Tibial artery (tissue), 4 donors: Measurements from ENCODE around the gene C6orf52.

Experiments used
- DNase-seq, 2 donors: peaks; one replicate each; pipeline ENCODE4 v3.0.0-alpha.2; 2019
- H3K27ac ChIP-seq, 2 donors: fragments of 200-600 bp; sonication (generic) in 1 of 2; 1 replicate in 1 of 2; 2 replicates in 1 of 2; pipeline ENCODE4 v1.5.1; 2018 to 2019; ENCODE audit warnings: mild to moderate bottlenecking in 1 of 2
- H3K27me3 ChIP-seq, 2 donors: fragments of 200-600 bp; sonication (generic) in 1 of 2; one replicate each; pipeline versions ENCODE4 v1.5.1 to v1.6.0; 2016 to 2019
- H3K36me3 ChIP-seq, 3 donors: fragments of 200-600 bp; sonication (generic) in 2 of 3; one replicate each; pipeline ENCODE4 v1.5.1; 2016 to 2019; ENCODE audit warnings: mild to moderate bottlenecking in 2 of 3
- H3K4me1 ChIP-seq, 4 donors: fragments of 200-600 bp; sonication (generic) in 2 of 4; 1 replicate in 3 of 4; 2 replicates in 1 of 4; pipeline ENCODE4 v1.5.1; 2016 to 2019
- H3K4me3 ChIP-seq, 2 donors: fragments of 200-600 bp; sonication (generic) in 1 of 2; 1 replicate in 1 of 2; 2 replicates in 1 of 2; pipeline ENCODE4 v1.5.1; 2018 to 2019; ENCODE audit warnings: mild to moderate bottlenecking in 2 of 2
- H3K9me3 ChIP-seq, 3 donors: fragments of 200-600 bp; sonication (generic) in 1 of 3; one replicate each; pipeline ENCODE4 v1.5.1; 2016 to 2019
- intact Hi-C: fragments of 100-400 bp; cut with DNase I; formaldehyde crosslinking; loops from one replicate; pipeline ENCODE4 v1.15.0; 2023; ENCODE audit warnings: low total_unique reads
- TF ChIP-seq, protein P1 (sequence below), 2 experiments: fragments of 200-600 bp in 1 of 2; fragments of 450-650 bp in 1 of 2; IDR thresholded peaks; one replicate each; pipeline ENCODE4 v1.5.1; 2017 to 2019; ENCODE audit warnings: antibody characterized with exemption in 2 of 2, mild to moderate bottlenecking in 1 of 2, moderate library complexity in 1 of 2

The C6orf52 gene

DNA sequence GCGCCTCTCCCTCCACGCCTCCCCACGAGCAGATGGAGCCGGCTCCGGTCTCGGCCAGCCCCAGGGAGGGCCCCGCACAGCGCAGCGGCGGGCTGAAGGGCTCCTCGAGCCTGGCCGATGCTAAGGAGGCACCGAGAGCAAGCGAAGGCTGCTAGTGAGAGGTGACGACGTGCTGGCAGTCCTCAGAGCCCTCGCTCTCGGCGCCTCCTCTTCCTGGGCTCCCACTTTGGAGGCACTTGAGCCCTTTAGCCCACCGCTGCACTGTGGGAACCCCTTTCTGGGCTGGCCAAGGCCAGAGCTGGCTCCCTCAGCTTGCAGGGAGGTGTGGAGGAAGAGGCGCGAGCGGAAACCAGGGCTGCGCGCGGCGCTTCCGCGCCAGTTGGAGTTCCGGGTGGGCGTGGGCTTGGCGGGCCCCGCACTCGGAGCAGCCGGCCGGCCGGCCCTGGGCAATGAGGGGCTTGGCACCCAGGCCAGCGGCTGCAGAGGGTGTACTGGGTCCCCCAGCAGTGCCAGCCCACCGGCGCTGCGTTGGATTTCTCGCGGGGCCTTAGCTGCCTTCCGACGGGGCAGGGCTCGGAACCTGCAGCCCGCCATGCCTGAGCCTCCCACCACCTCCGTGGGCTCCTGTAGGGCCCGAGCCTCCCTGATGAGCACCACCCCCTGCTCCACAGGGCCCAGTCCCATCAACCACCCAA, 26.0 kb upstream of the C6orf52 start:
- H3K27ac ChIP-seq = peak overlapping the region; percentile 79 to 83
- H3K9me3 ChIP-seq = no peaks in the 10 kb centered on the region
- peak overlapping the region; percentile 59 to 67 for H3K4me3 ChIP-seq
- TF ChIP-seq, protein P1, sequence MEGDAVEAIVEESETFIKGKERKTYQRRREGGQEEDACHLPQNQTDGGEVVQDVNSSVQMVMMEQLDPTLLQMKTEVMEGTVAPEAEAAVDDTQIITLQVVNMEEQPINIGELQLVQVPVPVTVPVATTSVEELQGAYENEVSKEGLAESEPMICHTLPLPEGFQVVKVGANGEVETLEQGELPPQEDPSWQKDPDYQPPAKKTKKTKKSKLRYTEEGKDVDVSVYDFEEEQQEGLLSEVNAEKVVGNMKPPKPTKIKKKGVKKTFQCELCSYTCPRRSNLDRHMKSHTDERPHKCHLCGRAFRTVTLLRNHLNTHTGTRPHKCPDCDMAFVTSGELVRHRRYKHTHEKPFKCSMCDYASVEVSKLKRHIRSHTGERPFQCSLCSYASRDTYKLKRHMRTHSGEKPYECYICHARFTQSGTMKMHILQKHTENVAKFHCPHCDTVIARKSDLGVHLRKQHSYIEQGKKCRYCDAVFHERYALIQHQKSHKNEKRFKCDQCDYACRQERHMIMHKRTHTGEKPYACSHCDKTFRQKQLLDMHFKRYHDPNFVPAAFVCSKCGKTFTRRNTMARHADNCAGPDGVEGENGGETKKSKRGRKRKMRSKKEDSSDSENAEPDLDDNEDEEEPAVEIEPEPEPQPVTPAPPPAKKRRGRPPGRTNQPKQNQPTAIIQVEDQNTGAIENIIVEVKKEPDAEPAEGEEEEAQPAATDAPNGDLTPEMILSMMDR (IDR thresholded peaks at IDR 0.05) = no peak
- peaks cover 0 to 3% (median 2%) of the 10 kb centered on the region in 3 donors for H3K36me3 ChIP-seq
- DNase-seq = peak in 1 of 2 donors; percentile 70
- H3K27me3 ChIP-seq = no peaks in the 10 kb centered on the region
- intact Hi-C loops = no loop called here
- peaks cover 7 to 43% (median 25%) of the 10 kb centered on the region in 4 donors for H3K4me1 ChIP-seq

DNA sequence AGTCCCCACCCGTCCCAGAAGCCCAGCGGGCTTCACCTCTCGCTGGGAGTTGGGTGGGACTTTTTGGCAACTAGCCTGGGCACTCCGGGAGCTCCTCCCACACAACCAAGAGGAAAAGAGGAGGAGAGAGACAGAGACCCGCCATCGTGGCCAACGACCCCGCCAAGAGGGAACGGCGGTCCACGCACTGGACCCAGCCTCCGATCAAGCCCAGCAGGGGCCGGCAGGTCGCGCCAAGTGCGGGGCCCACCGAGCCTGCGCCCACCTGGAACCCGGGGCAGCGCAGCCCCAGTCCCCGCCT, 25.5 kb upstream of the C6orf52 start:
- intact Hi-C loops = no loop called here
- peak overlapping the region; percentile 79 to 83 for H3K27ac ChIP-seq
- DNase-seq = no peak
- H3K36me3 ChIP-seq = no peaks in the 10 kb centered on the region
- H3K4me1 ChIP-seq = peaks cover 7 to 40% (median 22%) of the 10 kb centered on the region in 4 donors
- TF ChIP-seq, protein P1 (IDR thresholded peaks at IDR 0.05) = no peak
- H3K4me3 ChIP-seq = peak overlapping the region; percentile 59 to 67
- H3K27me3 ChIP-seq = no peaks in the 10 kb centered on the region
- H3K9me3 ChIP-seq = no peaks in the 10 kb centered on the region

DNA sequence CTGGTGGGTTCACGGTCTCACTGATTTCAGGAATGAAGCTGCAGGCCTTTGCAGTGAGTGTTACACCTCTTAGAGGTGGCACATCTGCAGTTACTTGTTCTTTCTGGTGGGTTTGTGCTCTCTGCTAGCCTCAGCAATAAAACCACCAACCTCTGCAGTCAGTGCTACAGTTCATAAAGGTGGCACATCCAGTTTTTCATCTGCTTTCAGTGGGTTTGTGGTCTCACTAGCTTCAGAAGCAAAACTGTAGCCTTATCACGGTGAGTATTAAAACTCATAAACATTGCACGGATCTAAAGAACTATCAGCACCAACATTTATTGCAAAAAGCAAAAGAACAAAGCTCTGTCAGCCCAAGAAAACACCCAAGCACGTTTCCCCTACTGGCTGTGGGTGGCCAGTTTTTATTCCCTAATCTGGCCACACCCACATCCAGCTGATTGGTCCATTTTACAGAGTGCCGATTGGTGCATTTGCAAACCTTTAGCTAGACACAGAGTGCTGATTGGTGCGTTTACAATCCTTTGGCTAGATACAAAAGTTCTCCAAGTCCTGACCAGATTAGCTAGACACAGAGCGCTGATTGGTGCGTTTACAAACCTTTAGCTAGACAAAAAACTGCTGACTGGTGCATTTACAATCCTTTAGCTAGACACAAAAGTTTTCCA, 25.0 kb upstream of the C6orf52 start:
- H3K36me3 ChIP-seq = no peaks in the 10 kb centered on the region
- intact Hi-C loops = no loop called here
- H3K27me3 ChIP-seq = no peaks in the 10 kb centered on the region
- no peaks in the 10 kb centered on the region for H3K9me3 ChIP-seq
- TF ChIP-seq, protein P1 (IDR thresholded peaks at IDR 0.05) = no peak
- peak overlapping the region; percentile 79 to 83 for H3K27ac ChIP-seq
- H3K4me3 ChIP-seq = peak overlapping the region; percentile 59 to 67
- peaks cover 7 to 35% (median 18%) of the 10 kb centered on the region in 4 donors for H3K4me1 ChIP-seq
- DNase-seq = no peak

DNA sequence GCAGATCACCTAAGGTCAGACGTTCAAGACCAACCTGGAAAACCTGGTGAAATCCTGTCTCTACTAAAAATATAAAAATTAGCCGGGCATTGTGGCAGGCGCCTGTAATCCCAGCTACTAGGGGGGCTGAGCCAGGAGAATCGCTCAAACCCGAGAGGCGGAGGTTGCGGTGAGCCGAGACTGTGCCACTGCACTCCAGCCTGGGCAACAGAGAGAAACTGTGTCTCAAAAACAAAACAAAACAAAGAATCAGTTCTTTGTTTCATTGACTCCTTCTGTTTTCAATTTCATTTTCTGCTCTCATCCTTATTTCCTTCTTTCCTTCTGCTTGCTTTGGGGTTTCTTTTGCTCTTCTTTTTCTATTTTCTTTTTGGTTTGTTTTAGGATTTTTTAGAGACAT, 19.5 kb upstream of the C6orf52 start:
- Histone ChIP-seq H3K27ac (no peak overlapping the region), H3K9me3 (no peaks in the 10 kb centered on the region), H3K36me3 (peaks cover 0 to 17% (median 11%) of the 10 kb centered on the region in 3 donors), H3K27me3 (no peaks in the 10 kb centered on the region), H3K4me1 (no peaks in the 10 kb centered on the region), H3K4me3 (no peak overlapping the region)
- intact Hi-C loops = no loop called here
- no peak for DNase-seq
- TF ChIP-seq, protein P1 (IDR thresholded peaks at IDR 0.05) = no peak

DNA sequence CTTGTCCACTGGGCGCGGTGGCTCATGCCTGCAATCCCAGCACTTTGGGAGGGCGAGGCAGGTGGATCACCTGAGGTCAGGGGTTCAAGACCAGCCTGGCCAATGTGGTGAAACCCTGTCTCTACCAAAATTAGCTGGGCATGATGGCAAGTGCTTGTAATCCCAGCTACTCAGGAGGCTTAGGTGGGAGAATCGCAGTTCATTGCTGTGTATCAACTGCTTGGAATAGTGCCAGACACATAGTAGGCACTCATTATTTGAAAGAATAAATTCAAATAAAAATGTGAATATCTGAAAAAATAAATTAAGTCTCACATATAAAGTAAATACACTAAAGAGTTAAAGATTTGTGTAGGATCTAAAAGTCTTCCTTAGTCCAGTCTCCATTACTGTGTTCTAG, 2.2 kb upstream of the C6orf52 start:
- DNase-seq = no peak
- Histone ChIP-seq H3K27me3 (no peaks in the 10 kb centered on the region), H3K9me3 (no peaks in the 10 kb centered on the region), H3K4me1 (peaks cover 0 to 29% (median 24%) of the 10 kb centered on the region in 4 donors), H3K27ac (no peak overlapping the region), H3K36me3 (peaks cover 7 to 42% (median 15%) of the 10 kb centered on the region in 3 donors), H3K4me3 (no peak overlapping the region)
- intact Hi-C loops = no loop called here
- TF ChIP-seq, protein P1 (IDR thresholded peaks at IDR 0.05) = no peak
